Ammon's horn (tissue), 1 donor: ENCODE data around the gene HEMGN.

Experiments
- DNase-seq: peaks from one replicate; pipeline ENCODE4 v3.0.0-alpha.2; 2016; ENCODE audit warnings: low spot score

HEMGN gene

DNA sequence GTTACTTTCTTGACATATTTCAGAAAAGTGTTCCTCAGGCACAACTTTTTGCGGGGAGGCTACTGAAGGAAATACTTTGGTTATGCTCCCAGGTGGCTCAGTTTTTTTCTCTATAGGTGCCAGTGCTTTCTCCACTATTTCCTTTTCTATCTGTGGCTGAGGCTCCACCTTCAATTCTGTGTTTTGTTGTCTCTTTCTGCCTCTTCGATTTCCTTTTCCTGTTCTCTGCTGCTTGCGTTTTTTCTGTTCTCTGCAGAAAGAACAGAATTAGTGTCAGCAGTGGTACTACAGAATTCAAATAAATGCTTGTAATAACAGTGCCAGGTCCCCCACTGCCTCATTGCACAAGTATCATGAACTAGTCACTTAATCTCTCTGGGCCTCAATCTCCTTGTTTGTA, 7.0 kb downstream of the HEMGN start:
- DNase-seq = no peak

DNA sequence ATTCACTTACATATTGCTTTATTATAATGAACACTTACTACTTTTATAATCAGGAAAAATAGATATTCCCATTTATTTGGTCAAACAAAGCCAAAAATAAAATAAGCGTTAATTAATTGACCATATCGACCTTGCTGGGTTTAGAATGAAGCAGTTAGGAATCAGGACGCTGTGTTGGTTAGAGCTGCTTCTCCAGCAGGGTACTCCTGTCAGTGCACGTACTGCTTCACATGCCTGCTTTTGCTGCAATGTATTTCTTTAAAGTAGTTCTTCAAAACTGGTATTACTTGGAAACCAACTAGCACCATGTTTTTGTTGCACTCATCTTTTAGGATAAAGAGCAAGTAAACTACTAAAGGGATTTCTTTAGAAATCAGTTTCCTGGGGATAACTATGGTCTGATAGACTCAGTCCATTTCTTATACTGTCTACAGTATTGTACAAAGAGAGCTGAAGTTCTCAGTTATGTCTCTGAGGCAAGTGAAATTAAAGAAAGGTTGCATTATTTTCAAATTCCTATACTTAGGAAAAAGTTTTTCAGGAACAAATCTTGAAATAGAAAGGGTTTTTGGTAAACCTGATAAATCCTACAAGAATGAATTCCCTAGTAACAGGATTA, 8.9 kb downstream of the HEMGN start:
- DNase-seq = no peak

DNA sequence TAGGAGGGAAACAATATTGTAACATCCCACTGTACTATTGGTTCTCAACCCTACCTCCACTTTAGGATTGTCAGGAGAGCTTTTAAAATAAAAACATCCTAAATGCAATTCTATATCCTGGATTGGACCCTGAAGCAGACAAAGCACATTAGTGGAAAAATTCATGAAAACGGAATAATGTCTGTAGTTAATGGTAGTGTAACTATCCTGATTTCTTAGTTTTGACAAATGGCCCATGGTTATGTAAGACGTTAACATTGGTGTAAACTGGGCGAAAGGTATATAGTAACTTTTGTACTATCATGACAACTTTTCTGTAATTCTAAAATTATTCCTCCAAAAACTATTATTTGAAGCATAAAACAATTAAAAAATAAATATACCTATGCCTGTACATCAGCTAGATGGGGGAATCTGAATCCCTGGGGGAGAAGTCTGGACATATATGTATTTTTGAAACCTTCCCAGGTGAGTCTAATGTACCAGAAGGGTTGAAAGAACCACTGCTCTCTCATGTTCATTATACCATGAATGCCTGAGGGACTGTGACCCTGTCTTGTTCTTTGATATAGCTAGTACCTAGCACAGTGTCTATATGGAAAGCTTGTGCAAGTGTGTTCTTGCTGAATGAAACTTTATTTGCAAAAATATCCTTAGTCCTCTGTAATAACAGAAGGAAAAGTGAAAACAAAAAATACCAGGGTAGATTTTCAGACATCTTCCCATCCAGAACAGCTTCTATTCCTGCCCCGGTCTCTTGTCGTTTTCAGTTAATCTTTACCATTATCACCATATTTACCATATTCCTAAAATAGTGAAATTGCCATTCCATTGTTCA, 12.3 kb downstream of the HEMGN start:
- no peak for DNase-seq

DNA sequence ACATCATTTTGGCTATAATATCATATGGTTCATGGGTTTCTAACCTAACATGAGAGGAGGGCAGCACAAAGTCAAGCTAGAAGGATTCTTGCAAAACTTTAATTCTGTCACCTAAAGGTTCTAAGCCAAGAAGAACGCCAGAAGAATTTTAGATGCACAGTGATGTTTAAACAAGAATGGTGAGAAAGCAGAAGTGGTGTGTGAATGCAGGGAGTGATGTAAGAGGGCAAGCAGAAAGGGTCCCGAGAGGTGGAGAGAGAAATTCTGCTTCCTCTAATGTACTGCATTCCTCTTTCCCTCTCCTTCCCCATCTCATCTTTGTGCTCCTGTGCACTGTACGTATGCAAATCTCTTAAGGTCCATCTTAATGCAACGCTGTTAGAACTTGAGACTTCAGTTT, 13.6 kb downstream of the HEMGN start:
- DNase-seq = peak; percentile 28

DNA sequence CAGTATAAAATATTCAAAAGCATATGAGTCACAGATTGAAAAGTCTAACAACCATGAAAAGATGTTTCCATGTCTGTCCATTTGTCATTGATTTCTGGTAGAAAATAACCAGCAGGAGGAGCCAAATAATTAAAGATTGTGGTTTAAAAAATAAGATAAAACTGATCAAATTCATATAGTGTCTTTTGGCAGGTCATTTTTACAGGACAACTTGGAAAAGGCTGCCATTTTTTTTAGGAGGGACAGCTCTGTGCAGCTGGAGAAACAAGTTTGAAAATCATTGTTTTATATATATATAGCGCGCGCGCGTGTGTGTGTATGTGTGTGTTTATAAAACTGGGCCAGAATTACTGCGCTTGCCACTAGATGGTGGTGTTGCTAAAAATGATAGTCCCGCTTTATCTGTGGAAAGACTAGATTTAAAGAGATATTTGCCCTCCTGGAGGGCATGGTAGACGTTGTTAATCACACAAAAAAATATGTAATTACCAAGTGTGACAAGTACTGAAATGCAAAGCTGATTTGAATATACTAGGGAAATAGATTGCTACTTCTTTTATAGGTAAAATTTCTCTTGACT, 14.4 kb downstream of the HEMGN start:
- DNase-seq = peak; percentile 90

DNA sequence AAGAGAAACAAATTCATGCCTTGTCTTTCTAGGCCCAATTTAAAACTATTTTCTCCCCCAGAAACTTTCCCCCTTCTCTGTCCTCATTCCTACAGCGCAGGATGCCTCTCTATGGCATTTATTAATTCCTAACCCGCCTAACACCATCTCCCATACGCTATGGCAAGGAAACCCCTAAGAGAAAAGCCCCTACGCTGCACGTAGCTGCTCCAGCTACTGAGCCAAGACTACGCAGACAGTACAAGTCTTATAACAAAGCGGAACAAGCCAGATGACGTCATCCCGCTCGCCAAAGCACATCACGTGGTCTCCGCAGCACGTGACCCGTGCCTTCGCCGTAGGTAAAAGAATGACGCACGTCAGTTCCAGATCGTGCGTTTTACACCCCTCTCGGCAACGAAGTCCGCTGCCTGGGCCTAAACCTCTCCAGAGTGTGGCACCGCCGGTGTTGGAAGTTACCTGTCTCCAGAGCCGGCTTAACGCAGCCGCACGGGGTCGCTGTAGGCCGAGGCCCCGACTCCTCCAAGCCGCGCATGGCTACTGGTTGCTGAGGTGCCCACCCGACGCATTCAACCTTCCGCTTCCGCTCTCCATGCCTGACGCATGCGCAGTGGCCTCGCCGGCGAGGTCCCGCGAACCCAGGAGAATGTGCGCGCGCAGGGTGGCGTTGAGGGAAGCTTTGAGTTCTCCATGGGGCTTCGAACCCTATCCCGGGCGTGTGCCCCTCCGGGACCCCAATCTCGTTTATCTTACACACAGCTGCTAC, 15.8 kb downstream of the HEMGN start, which contains the start of gene TRMO:
Gene TRMO, minus strand, starts transcription at position 542 of the 766 bp plus-strand sequence. Its CDS starts 7 bp downstream, at position 535.
- DNase-seq = peak; percentile 99

DNA sequence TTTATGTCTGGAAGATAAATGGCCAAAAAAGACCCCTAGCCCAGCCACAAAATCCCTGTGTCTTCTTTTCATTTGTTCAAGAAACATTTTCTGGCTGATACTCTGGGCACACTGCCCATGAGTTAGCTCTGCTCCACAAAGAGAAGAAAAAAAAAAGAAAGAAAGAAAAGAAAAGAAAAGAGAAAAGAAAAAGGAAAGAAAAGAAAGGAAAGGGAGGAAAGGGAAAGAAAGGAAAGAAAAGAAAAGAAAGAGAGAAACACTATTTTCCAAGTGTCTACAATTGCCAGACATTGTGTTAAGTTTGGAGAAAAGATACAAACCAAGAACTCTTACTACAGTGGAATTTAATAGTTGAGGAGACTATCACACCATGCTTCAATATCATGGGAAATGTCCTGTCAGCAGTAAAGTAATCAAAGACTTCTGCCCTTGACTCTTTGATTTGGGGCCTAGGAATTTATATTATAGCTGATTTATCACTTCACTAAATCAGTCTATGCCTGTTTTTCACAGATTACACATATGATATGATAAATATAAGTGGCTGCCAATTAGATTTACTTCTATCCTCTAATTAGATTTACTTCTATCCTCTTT, 18.7 kb downstream of the HEMGN start:
- no peak for DNase-seq

DNA sequence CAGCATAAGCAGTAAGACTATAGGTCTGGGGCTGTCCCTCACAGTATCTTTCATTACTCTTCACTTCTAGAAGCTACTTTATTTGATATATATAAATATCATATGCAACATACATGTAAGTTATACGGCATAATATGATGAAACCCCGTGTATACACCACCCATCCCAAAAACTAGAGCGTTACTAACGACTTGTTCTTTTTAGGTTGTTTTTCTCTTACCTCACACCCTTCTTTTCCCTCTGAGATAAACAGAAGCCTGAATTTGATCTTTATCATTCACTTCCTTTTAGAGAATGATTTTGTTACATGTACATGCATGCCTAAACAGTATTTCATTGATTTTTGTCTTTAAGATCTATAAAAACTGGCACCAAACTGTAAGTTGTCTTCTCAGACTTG, 19.4 kb downstream of the HEMGN start:
- DNase-seq = no peak

DNA sequence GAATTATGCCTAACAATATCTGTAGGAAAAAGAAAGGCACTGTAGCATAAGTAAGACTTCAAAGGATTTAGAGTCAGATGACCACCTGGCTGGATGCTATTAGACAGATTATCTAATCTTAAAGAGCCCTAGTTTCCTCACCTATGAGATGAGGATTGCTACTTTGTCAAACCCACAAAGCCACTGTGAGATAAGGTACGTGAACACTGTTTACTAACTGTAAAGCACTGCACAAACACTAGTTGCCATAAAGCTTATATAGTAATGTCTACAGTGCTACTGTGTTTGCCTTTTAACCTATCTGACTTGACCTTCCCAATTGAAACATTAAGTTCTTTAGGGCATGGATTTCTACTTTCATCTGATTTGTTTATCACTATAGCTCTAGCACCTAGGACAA, 26.0 kb downstream of the HEMGN start:
- DNase-seq = no peak

DNA sequence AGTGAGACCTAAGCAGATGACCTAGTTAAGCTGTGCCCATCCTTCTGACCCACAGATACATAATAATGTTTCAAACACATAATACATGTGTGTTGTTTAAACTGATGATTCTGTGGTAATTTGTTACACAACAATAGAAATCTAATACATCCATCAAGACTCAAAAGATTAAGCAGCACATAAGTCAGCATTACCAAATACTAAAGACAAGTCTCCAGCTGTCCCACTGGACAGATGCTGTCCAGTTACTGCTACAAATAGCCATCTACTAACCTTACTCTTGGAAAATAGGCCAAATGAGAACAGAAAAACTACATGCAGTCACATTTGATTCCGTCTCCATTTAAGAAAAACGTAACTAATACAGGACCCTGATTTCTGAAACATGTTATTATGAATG, 26.4 kb downstream of the HEMGN start:
- DNase-seq = no peak

DNA sequence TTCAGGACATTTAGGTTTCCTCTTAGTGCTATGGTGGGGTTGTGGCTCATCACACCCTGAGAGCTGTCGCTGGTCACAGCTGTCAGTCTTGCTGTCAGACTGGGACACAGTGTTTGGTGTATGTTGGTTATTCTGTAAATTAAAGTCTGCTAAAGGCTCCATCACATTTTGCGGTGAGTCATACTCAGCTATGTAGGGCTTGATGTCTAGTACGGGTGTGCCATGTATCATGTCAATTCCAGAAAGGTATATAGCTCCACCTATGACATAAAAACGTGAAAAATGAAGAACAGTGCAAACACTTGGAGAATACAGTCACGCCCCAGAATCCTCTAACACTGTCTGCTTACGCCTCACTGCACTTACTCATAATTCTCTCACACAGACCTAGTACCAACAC, 27.6 kb downstream of the HEMGN start:
- DNase-seq = no peak

DNA sequence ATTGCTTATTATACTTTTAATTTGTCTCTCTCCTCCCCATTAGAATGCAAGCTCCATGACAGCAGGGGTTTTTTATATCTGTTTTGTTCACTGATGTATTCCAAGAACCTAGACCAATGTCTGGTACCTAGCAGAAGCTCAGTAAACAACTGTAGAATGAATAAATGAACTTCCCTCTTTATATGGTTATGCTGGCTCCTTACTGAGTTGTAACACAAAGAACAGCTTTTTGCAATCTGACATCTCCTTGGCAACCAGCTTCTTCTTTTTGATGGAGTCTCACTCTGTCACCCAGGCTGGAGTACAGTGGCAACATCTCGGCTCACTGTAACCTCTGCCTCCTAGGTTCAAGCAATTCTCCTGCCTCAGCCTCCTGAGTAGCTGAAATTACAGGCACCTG, 29.3 kb downstream of the HEMGN start:
- no peak for DNase-seq

DNA sequence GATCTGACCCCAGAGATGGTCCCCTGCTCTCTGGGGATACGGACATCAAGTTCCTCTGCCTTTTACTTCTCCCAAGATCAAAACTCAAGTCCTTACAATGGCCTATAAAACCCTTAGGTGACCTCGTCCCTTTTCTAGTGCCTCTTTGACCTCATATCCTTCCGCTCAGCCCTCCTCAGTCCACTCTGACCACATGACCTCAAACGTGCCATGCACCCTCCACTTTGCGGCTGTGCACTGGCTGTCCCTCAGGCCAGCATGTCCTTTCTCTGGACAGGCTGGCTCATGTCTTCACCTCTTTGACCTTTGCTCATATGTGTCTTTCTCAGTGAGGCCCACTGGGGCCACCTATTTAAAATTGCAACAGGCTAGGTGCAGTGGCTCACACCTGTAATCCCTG, 30.3 kb downstream of the HEMGN start:
- DNase-seq = no peak

DNA sequence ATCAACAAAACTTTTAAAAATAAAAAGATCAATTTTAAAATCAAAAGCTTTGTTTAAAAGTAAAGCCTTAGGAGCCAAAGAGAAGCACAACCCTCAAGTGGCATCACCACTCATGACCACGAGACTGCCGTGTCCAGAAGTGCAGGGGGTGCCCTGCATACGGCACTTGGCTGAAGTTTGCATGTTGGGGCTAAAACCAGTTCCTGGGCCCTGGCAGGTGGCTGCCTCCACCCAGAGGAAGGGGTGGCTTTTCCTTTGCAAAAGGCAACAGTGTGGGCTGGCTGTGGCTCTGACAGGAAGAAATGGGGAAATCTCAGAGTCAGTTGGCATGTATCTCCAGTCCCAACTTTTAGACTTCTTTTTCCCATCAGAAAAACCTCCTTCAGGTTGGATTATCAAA, 30.9 kb downstream of the HEMGN start:
- no peak for DNase-seq

DNA sequence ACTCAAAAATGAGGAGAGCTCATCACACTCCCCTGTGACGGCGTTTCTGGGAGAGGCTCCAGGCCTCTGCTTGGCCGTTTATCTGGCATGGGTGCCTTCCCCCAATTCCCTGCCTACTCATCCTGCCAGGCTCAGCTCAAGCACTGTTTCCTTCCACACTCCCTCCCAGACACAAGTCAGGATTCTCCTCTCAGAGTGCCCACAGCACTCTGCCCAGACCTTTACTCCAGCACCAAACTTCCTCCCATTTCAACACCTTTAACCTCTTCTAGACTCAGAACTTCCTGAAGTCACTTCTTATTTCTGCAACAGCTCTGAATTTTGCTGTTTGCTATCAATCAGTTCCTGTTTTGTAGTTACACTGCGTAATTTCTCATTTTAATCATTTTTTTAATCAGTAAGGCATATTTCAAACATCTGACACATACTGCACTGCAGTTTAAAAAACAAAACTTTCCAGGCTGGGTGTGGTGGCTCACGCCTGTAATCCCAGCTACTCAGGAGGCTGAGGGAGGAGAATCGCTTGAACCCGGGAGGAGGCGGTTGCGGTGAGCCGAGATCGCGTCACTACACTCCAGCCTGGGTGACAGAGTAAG, 31.6 kb downstream of the HEMGN start:
- peak; percentile 67 for DNase-seq

DNA sequence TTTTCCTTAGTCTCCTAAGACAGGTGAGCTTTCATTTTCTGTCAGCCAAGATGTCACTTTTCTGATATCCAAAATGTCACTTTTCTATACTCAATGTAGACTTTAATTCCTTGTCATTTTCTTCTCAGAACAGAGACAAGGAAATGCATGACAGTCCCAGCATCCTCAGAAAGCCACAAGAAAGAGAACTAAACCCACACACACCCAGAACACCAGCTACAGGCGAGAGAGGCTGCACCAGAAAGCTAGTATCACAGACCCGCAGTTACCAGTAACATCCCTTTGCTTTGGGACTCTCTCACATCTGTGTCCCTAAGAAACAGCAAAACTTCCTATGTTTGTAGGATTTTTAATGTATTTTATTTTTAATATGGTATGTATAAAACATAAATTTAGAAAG, 32.7 kb downstream of the HEMGN start:
- no peak for DNase-seq

DNA sequence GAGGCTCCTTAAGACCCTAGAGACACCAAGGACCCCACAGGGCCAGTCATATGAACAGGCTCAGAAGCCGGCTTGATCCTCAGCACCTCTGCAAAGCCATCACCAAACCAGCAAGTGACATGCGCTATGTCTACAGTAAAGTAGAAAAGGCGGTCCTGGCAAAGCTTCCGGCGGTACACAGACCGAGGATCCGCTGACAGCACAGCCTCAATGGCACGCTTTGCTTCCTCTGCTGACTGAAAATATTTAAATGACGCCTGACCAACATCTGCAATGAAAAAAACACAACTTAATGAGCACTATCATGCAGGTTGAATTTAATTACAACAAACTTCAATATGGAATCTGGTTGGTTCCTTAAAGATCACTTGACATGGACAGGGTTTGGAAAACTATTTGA, 33.2 kb downstream of the HEMGN start:
- no peak for DNase-seq

DNA sequence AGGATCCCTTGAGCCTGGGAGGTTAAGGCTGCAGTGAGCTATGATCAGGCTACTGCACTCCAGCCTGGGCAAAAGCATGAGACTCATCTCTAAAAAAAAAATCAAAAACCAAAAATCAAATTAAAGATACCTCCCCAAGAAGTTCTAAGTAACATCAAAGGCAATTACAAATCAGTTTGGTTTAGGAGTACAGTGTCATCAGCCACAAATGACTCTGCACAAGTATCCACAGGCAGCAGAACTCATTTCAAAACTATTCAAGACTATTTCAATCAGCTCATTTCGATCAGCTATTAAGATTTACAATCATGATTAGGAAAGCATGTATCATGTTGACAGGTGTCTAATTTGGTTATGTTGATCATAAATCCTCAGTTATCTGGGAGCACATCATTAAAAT, 34.8 kb downstream of the HEMGN start:
- DNase-seq = no peak

DNA sequence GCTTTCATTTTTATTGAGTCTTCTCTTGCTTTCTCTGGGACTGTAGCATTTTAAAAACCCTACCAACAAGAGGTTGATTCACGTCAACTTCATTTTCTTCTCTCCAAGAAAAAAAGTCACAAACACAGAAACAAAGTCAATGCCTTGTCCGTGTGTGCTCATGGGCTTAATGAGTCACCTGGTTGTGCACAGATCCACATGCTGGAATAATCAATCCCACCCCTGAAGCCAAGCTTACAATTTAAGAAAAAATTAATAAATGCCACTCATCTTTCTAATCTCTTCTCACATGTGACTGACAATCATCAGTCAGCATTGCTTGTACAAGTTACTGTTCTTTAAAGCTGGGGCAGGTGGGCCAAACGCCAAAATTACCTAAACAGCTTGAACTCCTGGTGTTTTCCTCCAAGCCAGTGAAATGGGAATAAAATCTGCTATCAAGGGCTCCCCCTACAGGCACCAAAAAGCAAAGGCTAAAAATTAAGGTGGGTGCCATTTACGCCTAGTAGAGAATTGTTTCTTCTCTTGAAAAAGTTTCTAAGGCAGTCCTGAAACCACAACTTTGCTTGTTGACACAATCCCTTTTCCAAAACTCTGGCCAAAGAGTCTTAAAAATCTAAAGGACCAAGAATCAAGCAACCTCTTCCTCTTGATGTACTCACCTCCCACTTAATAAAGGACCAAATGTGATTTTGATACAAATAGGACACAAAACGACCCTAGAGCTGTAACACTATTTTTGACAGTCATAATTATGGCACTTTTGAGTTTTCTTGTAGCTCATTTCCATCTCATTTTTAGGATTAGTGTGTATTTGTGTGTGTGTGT, 37.0 kb downstream of the HEMGN start:
- peak; percentile 55 for DNase-seq

DNA sequence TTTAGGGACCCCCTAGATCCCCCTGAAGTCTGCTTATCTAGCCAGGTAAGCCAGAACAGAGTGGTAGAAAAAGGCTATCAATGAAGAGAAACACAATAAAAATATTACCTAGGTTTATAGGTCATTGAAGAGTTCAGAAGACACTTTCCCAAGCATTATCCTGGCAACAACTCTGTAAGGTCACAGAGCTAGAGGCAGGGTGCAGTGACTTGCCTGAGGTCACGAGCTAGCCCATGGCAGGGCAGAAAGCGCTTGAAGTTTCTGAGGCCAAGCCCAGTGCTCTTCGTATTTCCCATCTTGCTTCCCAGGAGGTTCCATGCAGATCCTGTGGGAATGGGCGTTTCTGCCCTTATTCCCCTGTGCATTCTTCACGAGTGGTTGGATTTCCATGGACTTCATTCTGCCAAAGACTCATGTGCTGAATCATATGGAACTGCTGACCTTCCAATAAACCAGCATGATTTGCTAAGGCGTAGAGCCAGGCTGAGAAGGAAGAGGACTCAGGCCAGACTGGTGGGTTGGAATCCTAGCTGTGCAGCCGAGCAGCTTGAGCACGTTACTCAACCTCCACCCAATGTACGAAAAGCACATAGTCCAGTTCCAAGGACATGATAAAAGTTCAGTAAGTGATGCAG, 37.8 kb downstream of the HEMGN start:
- DNase-seq = no peak
